Measurements from ENCODE around the gene STX8.

STX8 gene

DNA sequence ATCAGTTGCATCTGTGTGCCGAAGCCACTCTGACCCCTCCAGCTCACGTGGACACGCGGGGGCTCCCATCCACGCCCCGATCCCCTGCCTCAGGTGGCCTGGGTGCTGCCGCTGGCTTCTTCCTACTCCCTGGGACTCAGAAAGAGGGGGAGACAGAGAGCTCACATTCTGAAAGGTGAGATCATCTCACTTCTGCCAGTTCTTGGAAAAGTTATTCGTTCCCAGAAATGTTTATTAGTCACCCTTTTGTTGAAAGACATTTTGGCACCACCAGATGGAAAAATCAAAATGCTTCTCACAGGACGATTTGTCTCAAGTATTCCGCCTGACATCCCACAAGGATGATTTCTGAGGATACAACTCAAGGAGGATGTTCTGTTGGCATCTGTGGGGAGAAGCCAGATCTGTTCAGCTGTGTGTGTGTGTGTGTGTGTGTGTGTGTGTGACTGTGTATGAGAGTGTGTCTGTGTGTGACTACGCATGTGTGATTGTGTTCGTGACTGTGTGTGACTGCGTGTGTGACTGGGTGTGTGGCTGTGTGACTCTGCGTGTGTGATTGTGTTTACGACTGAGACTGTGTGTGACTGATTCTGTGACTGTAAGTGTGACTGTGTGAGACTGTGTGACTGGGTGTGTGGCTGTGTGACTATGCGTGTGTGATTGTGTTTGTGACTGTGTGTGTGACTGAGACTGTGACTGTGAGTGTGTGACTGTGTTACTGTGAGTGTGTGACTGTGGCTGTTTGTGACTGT lies 347.0 kb downstream of the STX8 start:
- DNase-seq (ENCODE audit: low read depth in 2 of 2), result no peak

DNA sequence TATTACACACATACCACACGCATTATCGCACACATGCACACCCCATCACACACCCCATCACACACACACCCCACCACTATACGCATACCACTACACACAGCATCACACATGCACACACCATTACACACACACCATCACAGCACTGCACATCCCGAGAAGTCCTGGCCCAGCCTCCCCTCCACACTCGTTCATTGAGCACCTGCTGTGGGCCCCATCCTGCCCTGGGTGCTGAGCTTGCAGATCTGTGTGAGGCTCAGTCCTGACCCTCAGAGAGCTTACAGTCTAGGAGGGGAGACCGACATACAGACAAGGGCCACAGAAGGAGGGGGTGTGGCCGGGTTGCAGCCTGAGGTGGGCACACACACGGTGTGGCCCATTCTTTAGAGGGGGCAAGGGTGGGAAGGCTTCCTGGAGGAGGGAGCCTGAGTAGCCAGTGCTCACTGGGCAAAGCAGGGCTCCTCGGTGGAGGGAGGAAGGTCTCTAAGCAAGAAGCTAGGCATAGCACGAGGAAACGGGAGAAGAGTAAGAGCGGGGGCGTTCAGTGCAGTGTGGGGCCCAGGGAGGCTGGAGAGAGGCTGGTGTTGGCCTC lies 347.7 kb downstream of the STX8 start:
- no peak for DNase-seq (ENCODE audit: low read depth in 2 of 2)

DNA sequence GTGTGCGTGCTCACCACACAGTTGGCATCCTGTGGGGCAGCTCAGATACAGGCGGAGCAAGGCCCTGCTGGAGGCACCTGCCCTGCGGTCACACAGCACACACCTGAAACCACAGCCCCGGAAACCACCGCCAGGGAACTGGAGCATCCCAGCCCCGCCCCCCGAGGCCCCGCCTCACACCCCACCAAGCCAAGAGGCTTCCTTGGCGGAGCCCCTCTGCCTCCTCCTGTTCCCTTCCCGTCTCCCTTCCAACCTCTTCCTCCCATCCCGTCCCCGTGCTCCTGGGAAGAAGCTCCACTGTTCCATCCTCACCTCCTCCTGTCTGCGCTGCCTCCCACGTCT lies 348.9 kb downstream of the STX8 start:
- DNase-seq (ENCODE audit: low read depth in 2 of 2), result peak in 1 of 2 donors; percentile 12

DNA sequence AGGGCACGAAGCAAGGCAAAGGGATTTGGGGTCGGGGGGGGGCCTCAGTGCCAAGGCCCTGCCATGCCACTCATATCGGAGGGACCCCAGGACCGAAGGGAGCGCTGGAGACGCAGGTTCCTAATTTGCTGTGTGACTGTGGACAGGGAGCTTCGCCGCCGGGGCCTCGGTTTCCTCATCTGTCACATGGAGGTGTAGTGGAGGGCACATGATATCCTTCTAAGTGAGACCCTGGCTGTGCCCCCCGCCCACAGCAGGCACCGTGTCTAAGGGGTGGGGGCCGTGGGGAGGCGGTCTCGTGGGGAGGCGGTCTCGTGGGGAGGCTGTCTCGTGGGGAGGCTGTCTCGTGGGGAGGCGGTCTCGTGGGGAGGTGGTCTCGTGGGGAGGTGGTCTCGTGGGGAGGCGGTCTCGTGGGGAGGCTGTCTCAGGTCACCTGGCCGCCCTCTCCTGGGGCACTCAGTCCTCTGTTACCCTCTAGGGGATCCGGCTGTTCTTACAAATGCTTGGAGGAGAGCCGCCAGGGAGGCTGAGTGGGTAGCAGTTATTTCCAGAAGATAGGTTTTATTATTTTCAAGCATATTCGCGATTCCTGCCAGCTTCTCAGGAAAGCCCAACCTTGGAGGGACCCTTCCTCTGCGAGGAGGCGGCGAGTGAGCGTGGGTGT lies 349.4 kb downstream of the STX8 start:
- DNase-seq (ENCODE audit: low read depth in 2 of 2), result no peak

GRCh38 chr17:9225305-9226101 lies 350.1 kb downstream of the STX8 start:
- DNase-seq (ENCODE audit: low read depth in 2 of 2), result no peak

DNA sequence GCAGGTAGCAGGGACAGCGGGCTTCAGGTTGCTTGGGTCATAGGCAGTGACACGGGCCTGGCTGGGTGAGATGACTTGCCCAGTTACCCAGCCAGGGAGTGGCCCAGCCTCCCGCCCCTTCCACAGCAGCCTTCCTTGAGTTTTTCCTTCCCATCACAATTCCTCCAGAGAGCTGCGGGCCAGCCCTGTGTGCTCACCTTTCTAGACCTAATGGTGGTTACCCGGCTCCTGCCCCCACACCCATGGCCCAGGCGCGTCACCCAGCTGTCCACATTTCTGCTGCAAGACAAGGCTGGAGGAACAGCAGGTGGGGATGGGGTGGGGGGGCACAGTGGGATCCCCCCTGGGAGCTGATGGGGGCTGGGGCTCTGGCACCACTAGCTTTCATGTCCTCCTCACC lies 351.1 kb downstream of the STX8 start:
- no peak for DNase-seq (ENCODE audit: low read depth in 2 of 2)

GRCh38 chr17:9223531-9223930 lies 352.1 kb downstream of the STX8 start:
- DNase-seq (ENCODE audit: low read depth in 2 of 2), result no peak

- no peak for DNase-seq (ENCODE audit: low read depth in 2 of 2)
Measured at GRCh38 chr17:9221922-9222180, 353.8 kb downstream of the STX8 start.

GRCh38 chr17:9221147-9221921 lies 354.3 kb downstream of the STX8 start:
- no peak for DNase-seq (ENCODE audit: low read depth in 2 of 2)

GRCh38 chr17:9220398-9221146 lies 355.0 kb downstream of the STX8 start:
- DNase-seq (ENCODE audit: low read depth in 2 of 2), result no peak

DNA sequence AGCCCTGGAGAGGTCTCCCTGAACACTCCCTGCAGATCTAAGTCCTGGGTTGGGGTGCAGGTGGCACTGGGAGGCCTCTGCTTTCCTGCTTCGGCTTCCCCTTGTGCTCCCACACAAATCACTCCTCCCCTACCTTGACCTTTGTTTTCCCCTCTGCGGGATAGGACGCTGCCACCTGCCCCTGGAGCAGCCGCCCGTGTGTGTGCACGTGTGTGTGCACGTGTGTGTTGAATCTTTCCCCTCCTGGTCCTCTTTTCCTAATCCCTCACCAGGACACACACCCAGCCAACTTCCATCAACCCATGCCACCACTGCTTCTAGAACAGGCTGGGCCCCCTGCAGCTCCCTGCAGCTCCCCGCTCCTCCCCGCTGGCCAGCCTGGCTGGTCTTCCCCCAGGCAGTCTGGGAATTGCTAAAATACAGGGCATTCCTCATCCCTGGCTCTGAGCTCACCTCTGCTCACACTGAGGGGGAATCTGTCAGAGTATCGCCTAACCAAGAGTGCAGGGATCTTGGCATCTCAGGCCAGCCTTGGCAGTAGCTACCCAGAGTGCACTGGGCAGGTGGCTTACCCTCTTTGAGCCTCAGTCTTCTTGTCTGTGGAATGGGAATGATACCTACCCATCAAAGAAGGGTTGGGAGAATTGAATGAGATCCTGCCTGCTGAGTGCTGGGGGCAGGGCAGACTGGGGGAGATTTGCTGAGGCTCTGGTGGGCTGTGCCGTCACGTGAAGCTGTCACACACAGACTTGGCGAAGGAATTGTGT lies 355.8 kb downstream of the STX8 start:
- DNase-seq (ENCODE audit: low read depth in 2 of 2), result no peak

DNA sequence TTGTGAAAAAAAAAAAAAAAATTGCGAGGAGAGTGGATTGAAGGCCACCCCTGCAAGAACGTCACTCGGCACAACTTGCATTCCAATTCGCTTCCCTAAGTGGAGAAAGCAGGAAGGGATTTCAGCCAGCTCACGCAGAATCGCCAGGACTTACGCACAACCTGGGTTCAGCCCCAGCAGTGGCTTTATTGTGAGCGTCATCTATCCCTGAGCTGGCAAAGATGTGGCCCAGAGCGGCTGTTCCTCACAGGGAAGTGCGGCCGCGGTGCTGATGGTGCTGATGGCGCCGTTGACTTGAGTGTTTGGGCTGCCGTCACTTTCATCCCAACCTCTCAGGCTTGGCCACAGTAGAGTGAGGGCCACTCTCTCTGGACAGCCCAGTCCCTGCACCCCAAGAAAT lies 356.7 kb downstream of the STX8 start:
- no peak for DNase-seq (ENCODE audit: low read depth in 2 of 2)

DNA sequence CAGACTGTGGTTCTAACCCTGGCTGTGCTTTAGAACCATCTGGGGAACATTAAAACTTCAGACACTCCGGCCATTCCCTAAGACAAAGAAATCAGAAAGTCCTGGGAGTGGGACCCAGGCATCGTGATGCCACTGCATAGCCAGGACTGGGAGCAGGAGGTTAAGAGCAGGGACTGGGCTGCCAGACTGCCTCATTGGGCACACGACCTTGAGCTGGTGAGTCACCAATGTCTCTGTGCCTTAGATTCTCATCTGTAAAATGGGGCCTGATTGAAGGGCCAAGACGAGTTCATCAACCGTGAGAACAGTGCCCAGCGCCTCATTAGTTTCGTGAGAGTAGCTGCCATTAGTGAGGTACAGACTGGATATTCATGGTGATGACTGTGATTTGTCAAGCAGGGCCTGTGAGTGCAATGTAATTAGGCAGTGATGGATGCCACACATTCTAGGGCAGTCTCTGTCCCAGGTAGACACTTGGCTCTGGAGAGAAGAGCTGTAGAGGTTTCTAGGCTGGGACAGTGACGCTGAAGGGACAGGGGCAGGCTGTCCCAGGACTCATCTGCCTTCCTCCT lies 357.5 kb downstream of the STX8 start:
- DNase-seq (ENCODE audit: low read depth in 2 of 2), result no peak

- no peak for DNase-seq (ENCODE audit: low read depth in 2 of 2)
Measured at GRCh38 chr17:9217151-9218056, 358.2 kb downstream of the STX8 start.

DNA sequence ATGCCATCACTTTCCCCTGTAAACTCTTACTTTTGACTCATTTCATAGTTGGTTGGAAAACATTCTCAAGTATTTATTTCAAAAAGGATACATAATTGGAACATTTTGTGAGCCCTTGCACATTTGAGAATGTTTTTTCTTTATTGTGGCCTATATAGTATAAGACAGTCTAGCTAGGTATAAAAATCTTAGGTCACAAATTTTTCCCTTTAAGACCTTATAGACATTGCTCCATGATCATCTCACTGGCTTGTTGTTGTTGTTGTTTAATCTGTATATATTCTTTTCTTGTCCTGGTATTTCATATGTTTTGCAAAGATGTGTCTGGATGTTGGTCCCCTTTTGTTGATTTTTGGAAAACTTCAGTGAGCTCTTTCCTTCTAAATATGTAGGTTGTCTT lies 360.2 kb downstream of the STX8 start:
- DNase-seq (ENCODE audit: low read depth in 2 of 2), result no peak

DNA sequence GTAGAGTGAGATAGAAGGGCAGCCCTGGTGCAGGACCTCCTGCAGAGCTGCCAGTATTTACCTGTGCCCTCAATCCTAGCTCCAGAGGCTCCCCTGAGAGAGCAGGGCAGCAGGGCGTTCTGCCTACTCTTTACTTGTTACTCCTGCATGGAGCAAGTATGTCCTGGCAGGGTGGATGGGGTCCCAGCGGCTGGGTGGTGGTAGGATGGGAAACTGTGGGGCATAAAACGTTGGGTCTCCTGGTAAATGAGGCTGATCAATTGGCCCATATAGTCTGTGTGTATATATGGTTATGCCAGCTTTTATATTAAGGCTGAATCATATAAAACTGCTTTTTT lies 362.3 kb downstream of the STX8 start:
- DNase-seq (ENCODE audit: low read depth in 2 of 2), result no peak

- no peak for DNase-seq (ENCODE audit: low read depth in 2 of 2)
Measured at GRCh38 chr17:9212376-9213302, 363.0 kb downstream of the STX8 start.

DNA sequence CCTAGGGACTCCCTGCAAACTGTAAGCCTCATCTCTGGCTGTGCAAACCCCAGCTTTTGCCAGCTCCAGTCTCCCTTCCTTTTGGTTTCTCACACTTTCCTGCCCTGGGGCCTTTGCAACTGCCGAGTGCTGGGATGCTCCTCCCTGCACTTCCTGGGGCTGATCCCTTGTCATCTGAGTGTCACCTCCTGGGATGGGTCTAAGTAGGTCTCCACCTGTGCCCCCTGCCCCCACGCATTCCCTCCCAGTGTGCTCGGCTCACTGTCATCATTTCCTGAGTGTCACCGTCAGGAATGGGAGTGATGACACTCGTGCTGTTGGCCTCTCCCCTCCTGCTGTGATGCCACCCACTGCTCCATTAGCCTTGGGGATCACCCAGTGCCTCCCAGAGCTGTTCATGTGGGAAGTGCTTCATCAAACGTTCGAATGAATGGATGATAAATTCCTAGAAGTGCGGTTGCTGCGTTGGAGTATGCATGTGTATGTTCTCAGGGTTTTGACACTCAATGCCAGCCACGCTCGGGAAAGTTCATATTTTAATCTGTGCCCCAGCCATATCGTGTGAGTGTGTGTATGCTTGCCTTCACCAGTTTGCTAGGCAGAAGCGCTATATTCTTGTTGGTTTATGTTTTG lies 364.4 kb downstream of the STX8 start:
- no peak for DNase-seq (ENCODE audit: low read depth in 2 of 2)
